Loucy (cell line): ENCODE results near the gene BCAT1.
"Not testable (repeated sequence)": the region's sequence is repeated elsewhere in the genome, so short reads cannot be mapped to it uniquely, and the experiment has no call there.

ENCODE experiments used
- H2AFZ ChIP-seq: fragments of 200-600 bp; sonication (generic); 2 replicates; pipeline ENCODE4 v1.6.0; 2016; ENCODE audit warnings: antibody characterized with exemption, mild to moderate bottlenecking, low read length, moderate library complexity
- H3F3A ChIP-seq: fragments of 200-600 bp; 2 replicates; pipeline ENCODE4 v1.6.0; 2016; ENCODE audit warnings: antibody characterized with exemption, low read depth, mild to moderate bottlenecking
- H3K27me3 ChIP-seq: fragments of 200-600 bp; sonication (generic); 2 replicates; pipeline ENCODE4 v1.6.1; 2014; ENCODE audit warnings: low read length, mild to moderate bottlenecking; ENCODE audit not compliant: insufficient read depth, poor library complexity, severe bottlenecking
- H3K36me3 ChIP-seq: fragments of 200-600 bp; sonication (generic); 2 replicates; pipeline ENCODE4 v1.6.1; 2016; ENCODE audit warnings: low read length; ENCODE audit not compliant: insufficient read depth
- H3K4me1 ChIP-seq: fragments of 200-600 bp; sonication (generic); 2 replicates; pipeline ENCODE4 v1.5.1; 2014; ENCODE audit warnings: low read length, mild to moderate bottlenecking; ENCODE audit not compliant: insufficient read depth, poor library complexity, severe bottlenecking
- H3K4me2 ChIP-seq: fragments of 200-600 bp; sonication (generic); 2 replicates; pipeline ENCODE4 v1.6.0; 2014; ENCODE audit warnings: antibody characterized with exemption, low read length, low read depth, mild to moderate bottlenecking; ENCODE audit not compliant: poor library complexity, severe bottlenecking
- H3K4me3 ChIP-seq: fragments of 200-600 bp; sonication (generic); 2 replicates; pipeline ENCODE4 v1.5.1; 2014; ENCODE audit warnings: low read length, mild to moderate bottlenecking, mixed read lengths; ENCODE audit not compliant: poor library complexity, severe bottlenecking
- H3K79me2 ChIP-seq: fragments of 200-600 bp; sonication (generic); 2 replicates; pipeline ENCODE4 v1.6.1; 2014; ENCODE audit warnings: low read length; ENCODE audit not compliant: insufficient read depth
- H3K9ac ChIP-seq: fragments of 200-600 bp; sonication (generic); 2 replicates; pipeline ENCODE4 v1.6.0; 2014; ENCODE audit warnings: mild to moderate bottlenecking, low read depth, low read length, moderate library complexity; ENCODE audit not compliant: poor library complexity, severe bottlenecking
- H3K9me2 ChIP-seq: fragments of 200-600 bp; sonication (generic); replicated peaks from 2 replicates; pipeline ENCODE4 v1.6.1; 2016; ENCODE audit warnings: low read depth, low read length, mixed read lengths
- H3K9me3 ChIP-seq: fragments of 200-600 bp; sonication (generic); 2 replicates; pipeline ENCODE4 v1.6.1; 2014; ENCODE audit warnings: mild to moderate bottlenecking, antibody characterized with exemption, low read length, low read depth; ENCODE audit not compliant: insufficient read depth
- H4K20me1 ChIP-seq: fragments of 200-600 bp; sonication (generic); 2 replicates; pipeline ENCODE4 v1.6.0; 2014; ENCODE audit warnings: antibody characterized with exemption, low read length, mild to moderate bottlenecking; ENCODE audit not compliant: insufficient read depth, poor library complexity, severe bottlenecking
- CTCF ChIP-seq: fragments of 200-600 bp; sonication (generic); conservative IDR thresholded peaks from 2 replicates; pipeline ENCODE4 v1.5.1; 2014; ENCODE audit warnings: mild to moderate bottlenecking, antibody characterized with exemption, low read length
- EZH2phosphoT487 ChIP-seq: fragments of 200-600 bp; IDR thresholded peaks from 2 replicates; pipeline ENCODE4 v1.6.1; 2018; ENCODE audit warnings: antibody characterized with exemption, mild to moderate bottlenecking, moderate library complexity, borderline replicate concordance

The BCAT1 gene

GRCh38 chr12:24943947-24944600 lies 4.8 kb downstream of the BCAT1 start:
- H3K27me3 ChIP-seq, result no peaks in the 10 kb centered on the region
- H3F3A ChIP-seq, result no peaks in the 10 kb centered on the region; the same call in 1 of the 2 replicates
- H3K79me2 ChIP-seq, result peaks cover 98% of the 10 kb centered on the region
- H3K4me1 ChIP-seq, result peaks cover 60% of the 10 kb centered on the region
- no peak overlapping the region for H2AFZ ChIP-seq
- H4K20me1 ChIP-seq, result peaks cover 48% of the 10 kb centered on the region
- no peaks in the 10 kb centered on the region for H3K36me3 ChIP-seq
- no peaks in the 10 kb centered on the region for H3K9me2 ChIP-seq
- H3K4me2 ChIP-seq, result peak overlapping the region; percentile 78
- no peaks in the 10 kb centered on the region for H3K9me3 ChIP-seq
- H3K9ac ChIP-seq, result peak overlapping the region; percentile 97
- peak overlapping the region; percentile 93 for H3K4me3 ChIP-seq
- TF ChIP-seq EZH2phosphoT487, result no peak
- TF ChIP-seq CTCF, result no peak

GRCh38 chr12:24940157-24940556 lies 8.7 kb downstream of the BCAT1 start:
- Histone ChIP-seq H3K36me3 (no peaks in the 10 kb centered on the region), H3K9me2 (no peaks in the 10 kb centered on the region), H3K27me3 (no peaks in the 10 kb centered on the region), H3F3A (no peaks in the 10 kb centered on the region; the same call in 1 of the 2 replicates), H3K9ac (no peak overlapping the region), H3K4me3 (peak overlapping the region; percentile 35), H3K9me3 (no peaks in the 10 kb centered on the region), H2AFZ (no peak overlapping the region), H3K4me2 (peak overlapping the region; percentile 78), H3K4me1 (peaks cover 70% of the 10 kb centered on the region), H4K20me1 (peaks cover 58% of the 10 kb centered on the region), H3K79me2 (peaks cover 100% of the 10 kb centered on the region)
- TF ChIP-seq EZH2phosphoT487 (no peak), CTCF (no peak)

GRCh38 chr12:24939551-24939950 lies 9.3 kb downstream of the BCAT1 start:
- peaks cover 100% of the 10 kb centered on the region for H3K79me2 ChIP-seq
- not testable (repeated sequence) for H3K27me3 ChIP-seq, H3K36me3 ChIP-seq

GRCh38 chr12:24938341-24938740 lies 10.6 kb downstream of the BCAT1 start:
- Histone ChIP-seq H3K4me2 (peak overlapping the region; percentile 33), H4K20me1 (peaks cover 46% of the 10 kb centered on the region), H3K36me3 (no peaks in the 10 kb centered on the region), H3K4me3 (no peak overlapping the region), H3K79me2 (peaks cover 100% of the 10 kb centered on the region), H3K27me3 (no peaks in the 10 kb centered on the region), H3K4me1 (peaks cover 65% of the 10 kb centered on the region), H3K9ac (no peak overlapping the region), H2AFZ (no peak overlapping the region), H3K9me2 (no peaks in the 10 kb centered on the region), H3K9me3 (no peaks in the 10 kb centered on the region), H3F3A (no peaks in the 10 kb centered on the region)
- TF ChIP-seq EZH2phosphoT487 (no peak), CTCF (no peak)

More at GRCh38 chr12:24939551-24939950, 9.3 kb downstream of the BCAT1 start:
- H2AFZ ChIP-seq, H3K4me3 ChIP-seq, H3F3A ChIP-seq, H3K9me3 ChIP-seq, H3K9me2 ChIP-seq, H3K9ac ChIP-seq: not testable (repeated sequence)
- Histone ChIP-seq H4K20me1 (peaks cover 53% of the 10 kb centered on the region), H3K4me1 (peaks cover 69% of the 10 kb centered on the region), H3K4me2 (peak overlapping the region; percentile 1)
